NCI-H2081 treated with DMSO at 0.1 percent for 48 hours (cell line): ENCODE results near the gene COA5.

Experiments used
- DNase-seq: peaks from one replicate; lab custom pipeline; 2025; lab: John Stamatoyannopoulos, UW

The COA5 gene, protein sequence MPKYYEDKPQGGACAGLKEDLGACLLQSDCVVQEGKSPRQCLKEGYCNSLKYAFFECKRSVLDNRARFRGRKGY

GRCh38 chr2:98608116-98608961 is at the start of gene COA5, which contains the start of gene UNC50:
Gene COA5, minus strand, starts transcription at chr2:98608512. Its CDS starts 107 bp downstream, at chr2:98608405.
Gene UNC50, plus strand, starts transcription at chr2:98608589. Its CDS starts 1,171 bp downstream, at chr2:98609760.
- DNase-seq = peak; percentile 64

DNA sequence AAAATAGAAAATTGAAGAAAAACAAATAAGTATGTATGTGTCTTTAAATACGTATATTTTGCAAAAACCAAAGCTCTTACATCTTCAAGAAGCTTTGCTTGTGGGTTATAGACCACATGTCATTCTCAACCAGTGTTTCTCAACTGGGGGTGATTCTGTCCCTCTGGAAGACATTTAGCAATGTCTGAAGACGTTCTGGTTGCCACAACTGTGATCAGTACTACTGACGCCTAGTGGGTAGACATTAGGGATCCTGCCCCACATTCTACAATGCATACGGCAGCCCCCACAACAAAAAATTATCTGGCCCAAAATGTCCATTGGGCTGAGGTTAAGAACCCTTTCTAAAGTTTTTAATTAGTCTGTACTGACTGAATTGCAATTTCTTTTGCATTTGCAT is 48.5 kb upstream of the COA5 start:
- no peak for DNase-seq

- DNase-seq = no peak
These were observed 46.6 kb upstream of the COA5 start for GRCh38 chr2:98654699-98655495.

DNA sequence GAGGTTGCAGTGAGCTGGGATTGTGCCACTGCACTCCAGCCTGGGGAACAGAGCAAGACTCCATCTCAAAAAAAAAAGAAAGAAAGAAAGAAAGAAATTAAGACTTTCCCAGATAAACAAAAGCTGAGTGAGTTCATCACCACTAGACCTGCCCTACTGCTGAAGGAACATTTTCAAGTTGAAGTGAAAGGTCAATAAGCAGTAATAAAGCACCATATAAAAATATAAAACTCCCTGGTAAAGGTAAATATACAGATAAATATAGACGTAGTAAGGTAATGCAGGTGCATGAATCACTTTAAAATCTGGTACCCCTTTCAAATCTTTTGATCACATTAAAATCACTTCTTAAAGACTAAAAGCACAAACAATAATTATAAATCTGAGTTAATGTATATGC is 42.7 kb upstream of the COA5 start:
- DNase-seq = no peak

DNA sequence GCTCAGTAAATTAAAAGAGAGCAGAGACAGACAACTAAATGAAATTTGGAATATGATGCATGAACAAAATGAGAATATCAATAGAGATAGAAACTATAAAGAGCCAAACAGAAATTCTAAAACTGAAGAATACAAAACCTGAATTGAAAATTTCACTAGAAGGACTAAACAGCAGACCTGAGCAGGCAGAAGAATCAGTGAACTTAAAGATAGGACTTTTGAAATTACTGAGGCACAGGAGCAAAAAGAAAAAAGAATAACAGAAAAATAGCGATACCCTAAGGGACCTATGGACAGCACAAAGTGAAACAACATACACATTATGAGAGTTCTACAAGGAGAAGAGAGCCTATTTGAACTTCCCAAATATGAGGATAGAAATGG is 41.7 kb upstream of the COA5 start:
- DNase-seq = no peak

DNA sequence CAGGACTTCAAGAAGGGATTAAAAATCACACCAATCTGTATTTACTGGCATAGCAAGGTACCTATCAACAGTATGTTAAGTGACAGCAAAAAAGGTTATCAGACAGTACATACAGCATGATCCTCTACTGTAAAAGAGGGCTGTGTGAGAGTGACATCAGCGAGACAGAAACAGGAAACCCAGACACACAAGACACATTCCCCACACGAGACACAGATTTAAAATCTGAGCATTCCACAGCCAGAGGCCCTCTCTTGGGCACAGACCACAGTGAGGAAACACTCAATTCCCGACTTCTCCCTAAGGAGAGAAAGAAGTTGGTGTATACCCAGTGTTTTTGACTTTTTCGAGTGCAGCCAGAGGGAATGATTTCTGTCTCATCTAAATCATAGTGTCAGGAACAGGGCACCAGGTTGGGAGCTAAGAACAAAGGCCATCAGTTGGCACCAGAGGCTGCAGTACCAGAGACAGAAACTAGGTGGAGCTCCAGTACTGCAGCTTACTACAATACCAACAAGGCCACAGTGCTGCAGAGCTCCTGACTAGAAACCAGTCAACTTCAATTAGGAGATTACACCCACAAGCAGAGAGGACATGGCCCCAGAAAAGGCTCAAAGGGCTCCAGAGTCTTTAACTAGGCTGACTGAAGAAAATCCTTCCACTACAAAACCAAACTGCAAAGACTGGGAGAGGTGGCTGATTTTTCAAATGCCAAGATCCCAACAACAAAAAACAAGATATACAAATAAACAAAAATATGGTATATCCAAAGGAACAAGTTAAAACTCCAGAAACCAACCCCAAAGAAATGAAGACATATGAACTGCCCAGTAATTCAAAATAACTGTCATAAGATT is 41.1 kb upstream of the COA5 start:
- DNase-seq = peak; percentile 62

DNA sequence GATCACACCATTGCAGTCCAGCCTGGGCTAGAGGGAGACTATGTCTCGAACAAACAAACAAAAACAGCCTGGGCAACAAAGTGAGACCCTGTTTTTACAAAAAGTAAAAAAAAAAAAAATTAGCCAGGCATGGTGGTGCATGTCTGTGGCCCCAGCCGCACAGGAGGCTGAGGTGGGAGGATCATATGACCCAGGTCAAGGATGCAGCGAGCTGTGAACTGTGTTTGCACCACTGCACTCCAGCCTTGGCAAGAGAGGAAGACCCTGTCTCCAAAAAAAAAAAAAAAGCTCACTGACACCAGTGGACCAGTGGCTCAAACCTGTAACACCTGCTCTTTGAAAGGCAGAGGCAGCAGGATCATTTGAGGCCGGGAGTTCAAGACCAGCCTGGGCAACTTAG is 40.1 kb upstream of the COA5 start:
- DNase-seq = no peak

- DNase-seq = no peak
These were observed 39.3 kb upstream of the COA5 start for GRCh38 chr2:98647636-98648035.

GRCh38 chr2:98643496-98644100 is 35.3 kb upstream of the COA5 start:
- DNase-seq = no peak

- no peak for DNase-seq
These were observed 29.3 kb upstream of the COA5 start for GRCh38 chr2:98637401-98638147.

GRCh38 chr2:98634406-98635092 is 26.2 kb upstream of the COA5 start:
- DNase-seq = no peak

DNA sequence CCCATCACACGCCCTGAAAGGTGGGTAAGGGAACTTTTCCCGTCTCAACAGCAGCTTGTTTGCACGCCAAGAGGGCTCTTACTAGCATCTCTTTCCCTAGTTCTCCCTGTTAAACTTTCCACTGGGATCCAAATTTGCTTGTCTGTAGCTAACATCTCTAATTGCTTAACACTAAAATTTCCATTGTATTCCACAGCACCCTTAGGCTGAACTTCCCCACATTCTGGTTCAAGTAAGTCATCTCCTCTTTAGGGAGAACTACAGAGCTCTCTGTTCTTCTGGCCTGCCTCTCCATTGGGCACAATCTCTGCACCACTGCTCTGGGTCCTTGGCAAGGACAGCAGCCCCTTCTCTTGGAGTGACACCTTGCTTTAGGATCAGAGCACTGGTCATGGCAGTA is 24.0 kb upstream of the COA5 start:
- DNase-seq = no peak

- no peak for DNase-seq
These were observed 15.3 kb upstream of the COA5 start for GRCh38 chr2:98623657-98624056.

- no peak for DNase-seq
These were observed 8.8 kb upstream of the COA5 start for GRCh38 chr2:98617149-98617548.

DNA sequence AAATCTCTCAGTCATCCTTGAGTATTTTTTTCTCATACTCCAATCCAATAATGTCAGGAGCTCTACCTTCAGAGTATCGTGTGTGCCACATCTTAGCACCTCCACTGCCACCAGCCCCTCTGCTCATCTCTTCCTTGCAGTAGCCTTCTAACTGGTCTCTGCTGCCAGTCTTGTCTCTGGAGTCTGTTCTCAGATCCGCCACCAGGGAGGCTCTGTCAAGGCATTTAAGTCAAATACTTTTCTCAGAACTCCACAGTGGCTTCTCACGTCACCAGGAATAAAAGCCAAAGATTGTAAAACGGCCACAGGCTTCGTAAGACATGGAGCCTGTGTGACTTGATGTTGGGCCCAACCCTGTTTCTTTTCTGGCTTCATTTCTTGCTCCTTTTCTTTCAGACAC is 7.2 kb upstream of the COA5 start:
- no peak for DNase-seq

DNA sequence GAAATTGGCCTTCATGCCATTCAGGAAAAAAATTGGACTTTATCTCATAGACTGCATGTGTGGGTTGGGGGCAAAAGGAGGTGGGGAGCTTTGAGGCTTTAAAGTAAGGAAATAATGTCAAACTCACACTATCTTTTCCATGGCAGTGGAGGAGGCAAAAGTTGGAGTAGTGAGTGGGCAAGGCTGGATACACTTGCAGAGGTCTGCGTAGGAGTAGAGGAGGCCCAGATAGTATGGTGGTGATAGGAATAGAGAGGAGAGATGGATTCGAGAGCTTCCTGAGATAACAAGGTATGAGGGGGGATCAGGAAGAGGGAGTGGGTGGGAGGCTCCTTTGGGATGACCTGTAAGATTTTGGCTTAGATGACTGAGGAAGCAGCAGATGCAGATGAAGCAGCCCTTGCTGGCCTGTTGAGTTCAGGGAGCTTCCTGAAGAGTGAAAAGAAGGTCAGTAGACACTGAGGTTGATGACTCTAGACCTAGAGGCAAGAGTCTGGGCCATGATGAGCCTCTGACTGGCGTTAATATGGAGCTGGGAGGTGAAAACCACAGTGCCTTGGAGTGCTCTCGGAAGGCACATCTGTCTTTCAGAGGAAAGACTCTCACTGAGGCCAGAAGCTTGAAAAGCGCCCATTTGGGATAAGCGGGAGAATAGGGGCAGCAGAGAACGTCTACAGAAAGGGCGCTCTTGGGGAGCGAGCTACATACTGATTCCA is 5.9 kb upstream of the COA5 start:
- DNase-seq = no peak

DNA sequence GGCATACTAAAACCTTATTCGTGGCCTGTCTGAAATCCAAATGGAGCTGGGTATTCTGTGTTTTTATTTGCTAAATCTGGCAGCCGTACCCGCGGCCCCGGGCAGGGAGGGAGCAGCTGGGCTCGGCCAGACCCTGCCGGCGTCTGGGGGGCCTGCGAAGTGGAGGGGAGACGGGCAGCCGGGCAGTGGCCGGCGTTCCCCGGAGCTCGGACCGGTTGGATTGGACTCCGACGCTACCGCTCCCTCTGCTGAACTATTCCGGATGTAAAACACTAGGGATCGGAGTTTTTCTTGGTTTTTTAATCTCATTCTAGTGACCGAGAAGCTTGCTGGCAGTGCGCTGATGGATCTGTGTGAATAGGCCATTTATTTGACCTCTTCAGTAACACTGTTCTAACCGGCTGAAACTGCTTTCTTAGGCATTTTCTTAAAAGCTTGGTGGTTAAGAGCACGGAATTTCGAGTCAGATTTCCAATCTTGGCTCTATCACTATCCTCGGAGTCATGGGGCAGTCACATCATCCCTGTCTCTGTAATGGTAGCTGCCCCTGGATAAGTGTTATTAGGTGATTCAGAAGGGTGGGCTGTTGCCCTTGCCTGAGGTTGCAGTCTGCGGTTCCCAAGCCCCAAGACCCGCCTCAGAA is 771 bp upstream of the COA5 start:
- DNase-seq = no peak

DNA sequence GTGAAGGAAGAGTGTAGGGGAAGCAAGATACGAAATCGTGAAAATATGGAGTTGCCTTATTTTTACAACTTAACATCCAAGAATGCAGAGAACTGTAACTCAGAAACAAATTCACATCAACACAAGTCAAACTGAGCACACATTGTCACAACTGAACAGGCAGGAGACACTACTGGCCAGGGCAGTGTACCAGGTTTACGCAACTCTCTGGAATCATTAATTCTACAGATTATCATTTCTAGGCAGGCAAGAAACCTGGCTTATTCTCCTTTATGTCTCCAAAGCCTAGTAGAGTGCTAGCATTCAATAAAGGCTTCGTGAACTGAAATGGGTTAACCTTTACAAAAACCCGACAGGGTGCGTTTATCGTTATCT is 584 bp downstream of the COA5 start:
- no peak for DNase-seq

DNA sequence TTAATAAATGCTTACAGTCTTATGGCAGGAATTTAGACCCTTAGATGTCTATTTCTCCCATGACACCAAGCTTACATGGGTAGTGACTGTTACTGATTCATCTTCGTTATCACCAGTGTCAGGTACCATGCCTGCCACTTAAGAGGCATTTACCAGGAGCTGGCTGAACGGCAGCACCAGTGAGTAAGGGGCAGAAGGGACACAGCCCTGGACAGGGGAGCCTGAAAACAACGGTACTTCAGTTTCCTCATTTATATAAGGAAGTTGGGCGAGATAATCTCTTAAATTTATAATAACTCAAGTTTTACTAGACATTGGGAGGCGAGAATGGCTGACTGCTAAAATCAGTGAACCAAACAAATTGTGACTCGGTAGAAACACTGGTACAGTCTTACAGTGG is 1.2 kb downstream of the COA5 start:
- no peak for DNase-seq
